Mesothelial cell of epicardium (in vitro differentiated cells): ENCODE results near the gene KRT34. TPM values are rescaled to one million over a fixed set of nuclear protein-coding genes. Genes with fewer than 3 reads are reported as not detected.

ENCODE experiments used
- DNase-seq, 2 experiments: peaks; one replicate each; pipeline ENCODE4 v3.0.0; 2021; ENCODE audit warnings: low spot score in 2 of 2; ENCODE audit not compliant: unreplicated experiment in 2 of 2
- H3K27ac Mint-ChIP-seq: 2 replicates; pipeline ENCODE4 v1.8.0; 2021; ENCODE audit warnings: mixed read lengths
- H3K27me3 Mint-ChIP-seq: 2 replicates; pipeline ENCODE4 v1.8.0; 2021; ENCODE audit warnings: low read depth, mixed read lengths
- H3K36me3 Mint-ChIP-seq: 2 replicates; pipeline ENCODE4 v1.8.0; 2021; ENCODE audit warnings: mixed read lengths
- H3K4me1 Mint-ChIP-seq: 2 replicates; pipeline ENCODE4 v1.8.0; 2021; ENCODE audit warnings: mixed read lengths
- H3K4me3 Mint-ChIP-seq: 2 replicates; pipeline ENCODE4 v1.8.0; 2021; ENCODE audit warnings: mild to moderate bottlenecking, moderate library complexity, mixed read lengths
- H3K9me3 Mint-ChIP-seq: 2 replicates; pipeline ENCODE4 v1.8.0; 2021; ENCODE audit warnings: mixed read lengths
- total RNA-seq: library from RNA; stranded (reverse); gene quantifications from 3 replicates; pipeline ENCODE4 v1.2.1, GENCODE V29; 2021
- TF ChIP-seq, protein P1 (sequence below): fragments of 200-600 bp; sonication (generic); IDR thresholded peaks from one replicate; pipeline ENCODE4 v1.5.0; 2021; ENCODE audit warnings: antibody characterized with exemption; ENCODE audit not compliant: unreplicated experiment

The KRT34 gene
- total RNA-seq, 1 donor from 2014 or later: not detected

DNA sequence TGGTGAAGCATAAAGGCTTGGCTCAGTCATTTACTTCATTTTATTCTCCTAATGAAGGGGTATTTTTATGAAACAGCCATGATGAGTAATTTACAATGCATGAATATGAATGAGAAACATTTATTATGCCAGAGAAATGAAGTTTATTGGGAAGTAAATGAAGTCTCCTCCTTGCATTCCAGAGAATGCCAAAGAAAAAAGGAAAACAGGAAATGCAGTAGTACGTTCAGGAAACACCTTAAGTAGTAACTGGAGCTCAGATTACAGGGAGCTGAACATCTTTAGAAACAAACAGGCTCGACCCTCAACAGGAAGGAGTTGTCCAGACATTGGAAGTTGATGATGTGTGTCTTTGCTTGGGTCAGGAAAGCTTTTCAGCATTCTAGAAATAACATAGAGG is 4.6 kb downstream of the KRT34 start:
- H3K4me3 Mint-ChIP-seq: no peak overlapping the region
- peaks cover 16% of the 10 kb centered on the region for H3K9me3 Mint-ChIP-seq
- no peak for DNase-seq
- TF ChIP-seq, protein P1, sequence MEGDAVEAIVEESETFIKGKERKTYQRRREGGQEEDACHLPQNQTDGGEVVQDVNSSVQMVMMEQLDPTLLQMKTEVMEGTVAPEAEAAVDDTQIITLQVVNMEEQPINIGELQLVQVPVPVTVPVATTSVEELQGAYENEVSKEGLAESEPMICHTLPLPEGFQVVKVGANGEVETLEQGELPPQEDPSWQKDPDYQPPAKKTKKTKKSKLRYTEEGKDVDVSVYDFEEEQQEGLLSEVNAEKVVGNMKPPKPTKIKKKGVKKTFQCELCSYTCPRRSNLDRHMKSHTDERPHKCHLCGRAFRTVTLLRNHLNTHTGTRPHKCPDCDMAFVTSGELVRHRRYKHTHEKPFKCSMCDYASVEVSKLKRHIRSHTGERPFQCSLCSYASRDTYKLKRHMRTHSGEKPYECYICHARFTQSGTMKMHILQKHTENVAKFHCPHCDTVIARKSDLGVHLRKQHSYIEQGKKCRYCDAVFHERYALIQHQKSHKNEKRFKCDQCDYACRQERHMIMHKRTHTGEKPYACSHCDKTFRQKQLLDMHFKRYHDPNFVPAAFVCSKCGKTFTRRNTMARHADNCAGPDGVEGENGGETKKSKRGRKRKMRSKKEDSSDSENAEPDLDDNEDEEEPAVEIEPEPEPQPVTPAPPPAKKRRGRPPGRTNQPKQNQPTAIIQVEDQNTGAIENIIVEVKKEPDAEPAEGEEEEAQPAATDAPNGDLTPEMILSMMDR: no peak
- no peaks in the 10 kb centered on the region for H3K27me3 Mint-ChIP-seq
- H3K4me1 Mint-ChIP-seq: peaks cover 6% of the 10 kb centered on the region
- no peaks in the 10 kb centered on the region for H3K36me3 Mint-ChIP-seq
- H3K27ac Mint-ChIP-seq: no peak overlapping the region

DNA sequence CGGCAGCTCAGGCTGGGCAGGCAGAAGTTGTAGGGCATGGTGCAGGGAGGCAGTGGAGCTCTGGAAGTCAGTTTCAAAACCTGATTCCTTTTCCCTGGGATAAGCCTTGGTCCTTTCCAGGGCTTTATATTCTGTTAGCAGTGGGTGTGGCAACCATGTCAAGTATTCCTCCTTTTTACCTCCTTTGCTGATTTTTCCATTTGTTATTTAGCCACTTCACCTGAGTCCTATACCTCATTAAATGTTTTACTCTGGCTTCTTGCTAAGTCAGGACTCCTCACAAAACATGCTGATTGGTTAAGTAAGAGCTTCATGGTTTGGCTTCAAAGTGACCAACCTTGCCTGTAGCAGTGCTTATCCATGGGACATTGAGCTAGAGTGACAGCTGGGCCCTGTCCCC is 12.4 kb downstream of the KRT34 start, which contains the start of gene KRT33B:
KRT33B (minus strand) TSS at position 101 of the 400 bp plus-strand sequence; CDS start at position 38, 63 bp downstream.
- TF ChIP-seq, protein P1: no peak
- DNase-seq: no peak
- Mint-ChIP-seq H3K36me3 (no peaks in the 10 kb centered on the region), H3K4me1 (peaks cover 7% of the 10 kb centered on the region), H3K9me3 (peaks cover 7% of the 10 kb centered on the region), H3K27ac (no peak within 1 kb of the TSS), H3K27me3 (no peaks in the 10 kb centered on the region), H3K4me3 (no peak within 1 kb of the TSS)

DNA sequence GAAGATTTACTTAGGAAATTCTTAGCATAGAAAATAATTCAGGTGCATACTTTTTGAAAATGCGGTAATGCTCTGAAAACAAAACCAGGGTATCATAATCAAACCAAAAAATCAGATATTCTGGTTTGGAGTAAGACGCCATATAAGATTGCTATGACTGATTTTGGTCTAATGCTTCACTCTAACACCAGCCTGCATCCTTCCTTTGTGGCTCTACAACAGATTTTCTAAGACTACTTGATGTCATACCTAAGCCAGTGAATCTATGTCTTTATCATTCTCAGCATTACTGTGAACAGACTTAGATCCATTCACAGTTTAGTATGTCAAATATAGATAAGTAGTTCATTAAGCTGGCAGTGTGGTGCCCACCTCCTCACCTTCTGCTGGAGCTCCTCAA is 13.1 kb downstream of the KRT34 start:
- H3K27ac Mint-ChIP-seq: no peak overlapping the region
- H3K4me3 Mint-ChIP-seq: no peak overlapping the region
- DNase-seq: no peak
- peaks cover 7% of the 10 kb centered on the region for H3K4me1 Mint-ChIP-seq
- H3K27me3 Mint-ChIP-seq: no peaks in the 10 kb centered on the region
- TF ChIP-seq, protein P1: no peak
- no peaks in the 10 kb centered on the region for H3K36me3 Mint-ChIP-seq
- H3K9me3 Mint-ChIP-seq: peaks cover 1% of the 10 kb centered on the region

DNA sequence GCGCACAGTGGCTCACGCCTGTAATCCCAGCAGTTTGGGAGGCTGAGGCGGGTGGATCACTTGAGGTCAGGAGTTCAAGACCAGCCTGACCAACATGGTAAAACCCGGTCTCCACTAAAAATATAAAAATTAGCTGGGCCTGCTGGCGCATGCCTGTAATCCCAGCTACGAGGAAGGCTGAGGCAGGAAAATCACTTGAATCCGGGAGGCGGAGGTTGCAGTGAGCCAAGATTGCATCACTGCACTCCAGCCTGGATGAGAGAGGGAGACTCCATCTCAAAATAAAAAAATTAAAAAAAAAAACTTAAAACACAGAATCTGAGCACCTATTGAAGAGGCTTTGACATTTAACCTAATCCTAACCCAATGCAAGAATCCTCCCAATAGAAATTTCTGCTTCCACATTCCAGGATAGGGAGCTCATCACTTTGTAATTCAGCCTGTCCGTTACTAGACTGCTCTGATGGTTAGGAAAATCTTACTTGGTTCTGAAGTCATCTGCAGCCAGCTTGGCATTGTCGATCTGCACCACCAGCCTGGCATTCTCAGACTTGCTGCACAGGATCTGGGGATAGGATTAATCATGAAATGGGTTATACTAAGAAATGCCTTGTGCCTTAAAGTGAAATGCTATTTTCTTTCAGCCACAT is 14.6 kb downstream of the KRT34 start:
- TF ChIP-seq, protein P1: no peak
- H3K9me3 Mint-ChIP-seq: no peaks in the 10 kb centered on the region
- DNase-seq: no peak
- H3K36me3 Mint-ChIP-seq: no peaks in the 10 kb centered on the region
- no peaks in the 10 kb centered on the region for H3K27me3 Mint-ChIP-seq
- no peak overlapping the region for H3K27ac Mint-ChIP-seq
- H3K4me3 Mint-ChIP-seq: no peak overlapping the region
- H3K4me1 Mint-ChIP-seq: peaks cover 7% of the 10 kb centered on the region

- DNase-seq: no peak
- H3K4me1 Mint-ChIP-seq: peaks cover 7% of the 10 kb centered on the region
- no peaks in the 10 kb centered on the region for H3K27me3 Mint-ChIP-seq
- H3K36me3 Mint-ChIP-seq: no peaks in the 10 kb centered on the region
- TF ChIP-seq, protein P1: no peak
- no peak overlapping the region for H3K27ac Mint-ChIP-seq
- H3K9me3 Mint-ChIP-seq: no peaks in the 10 kb centered on the region
- no peak overlapping the region for H3K4me3 Mint-ChIP-seq
Observed at GRCh38 chr17:41366070-41366469, 16.0 kb downstream of the KRT34 start.
